Mesendoderm (in vitro differentiated cells): Measurements from ENCODE around the gene ARRB1.
"Not testable (repeated sequence)": the region's sequence is repeated elsewhere in the genome, so short reads cannot be mapped to it uniquely, and the experiment has no call there.

ENCODE experiments used
- DNase-seq: peaks from one replicate; pipeline ENCODE4 v3.0.0; 2013
- H2AK5ac ChIP-seq: 2 replicates; pipeline ENCODE4 v1.6.1; 2013; ENCODE audit warnings: low read length, inconsistent platforms
- H2BK120ac ChIP-seq: 2 replicates; pipeline ENCODE4 v1.6.1; 2013; ENCODE audit warnings: low read depth, mild to moderate bottlenecking, low read length, moderate library complexity, mixed read lengths
- H2BK15ac ChIP-seq: replicated peaks from 2 replicates; pipeline ENCODE4 v1.6.1; 2013; ENCODE audit warnings: low read depth, mild to moderate bottlenecking, moderate library complexity
- H2BK5ac ChIP-seq: 2 replicates; pipeline ENCODE4 v1.6.1; 2013; ENCODE audit warnings: low read length, inconsistent platforms
- H3K18ac ChIP-seq: 2 replicates; pipeline ENCODE4 v1.6.1; 2013; ENCODE audit warnings: mild to moderate bottlenecking, low read length, mixed read lengths
- H3K23ac ChIP-seq: one replicate; pipeline ENCODE4 v1.6.1; 2013; ENCODE audit warnings: low read length
- H3K27ac ChIP-seq: 2 replicates; pipeline ENCODE4 v1.5.1; 2013; ENCODE audit warnings: low read depth, mild to moderate bottlenecking, inconsistent platforms, low read length, moderate library complexity
- H3K27me3 ChIP-seq: 2 replicates; pipeline ENCODE4 v1.6.1; 2013; ENCODE audit warnings: low read length, control low read depth, mild to moderate bottlenecking, inconsistent platforms; ENCODE audit not compliant: insufficient read depth, poor library complexity
- H3K36me3 ChIP-seq: 2 replicates; pipeline ENCODE4 v1.6.1; 2013; ENCODE audit warnings: low read length, inconsistent platforms; ENCODE audit not compliant: control insufficient read depth, insufficient read depth
- H3K4ac ChIP-seq: one replicate; pipeline ENCODE4 v1.6.1; 2013; ENCODE audit warnings: low read depth, mild to moderate bottlenecking, low read length, moderate library complexity
- H3K4me1 ChIP-seq: 2 replicates; pipeline ENCODE4 v1.6.1; 2013; ENCODE audit warnings: low read depth, low read length, inconsistent platforms; ENCODE audit not compliant: control insufficient read depth
- H3K4me2 ChIP-seq: 2 replicates; pipeline ENCODE4 v1.6.1; 2013; ENCODE audit warnings: low read length
- H3K4me3 ChIP-seq: 2 replicates; pipeline ENCODE4 v1.5.1; 2013; ENCODE audit warnings: mild to moderate bottlenecking, low read length
- H3K56ac ChIP-seq: one replicate; pipeline ENCODE4 v1.6.1; 2013; ENCODE audit warnings: low read length
- H3K79me1 ChIP-seq: 2 replicates; pipeline ENCODE4 v1.6.1; 2013; ENCODE audit warnings: low read length, inconsistent platforms
- H3K79me2 ChIP-seq: 2 replicates; pipeline ENCODE4 v1.6.1; 2013; ENCODE audit warnings: mild to moderate bottlenecking, low read length; ENCODE audit not compliant: control insufficient read depth, insufficient read depth
- H3K9ac ChIP-seq: 2 replicates; pipeline ENCODE4 v1.6.1; 2013; ENCODE audit warnings: low read length, inconsistent platforms
- H4K5ac ChIP-seq: one replicate; pipeline ENCODE4 v1.6.1; 2013; ENCODE audit warnings: low read length
- H4K8ac ChIP-seq: one replicate; pipeline ENCODE4 v1.6.1; 2013; ENCODE audit warnings: low read depth, mild to moderate bottlenecking, control low read depth, low read length, moderate library complexity
- whole genome bisulfite sequencing: extraction: QIAGEN DNeasy Blood & Tissue Kit; methylation state at CpG from one replicate; pipeline ENCODE4 v1.1.7; 2013; ENCODE audit warnings: low lambda C conversion rate, missing lambda C conversion rate; ENCODE audit not compliant: insufficient coverage; ENCODE audit errors: extremely low coverage; 5-methylcytosine and 5-hydroxymethylcytosine counted together

Gene ARRB1

GRCh38 chr11:75304941-75305340 lies 46.5 kb downstream of the ARRB1 start:
- H3K4ac ChIP-seq, H2AK5ac ChIP-seq, H2BK15ac ChIP-seq, DNase-seq, H3K4me3 ChIP-seq, H3K4me2 ChIP-seq, H2BK120ac ChIP-seq, H3K18ac ChIP-seq, H4K8ac ChIP-seq, H3K9ac ChIP-seq, H3K27me3 ChIP-seq, H2BK5ac ChIP-seq, H3K36me3 ChIP-seq, H4K5ac ChIP-seq, H3K27ac ChIP-seq, H3K56ac ChIP-seq, H3K23ac ChIP-seq, H3K4me1 ChIP-seq: not testable (repeated sequence)
- Histone ChIP-seq H3K79me2 (peaks cover 11% of the 10 kb centered on the region), H3K79me1 (peaks cover 13% of the 10 kb centered on the region)
- WGBS = no CpG with 5 or more reads among the region's 4 CpGs

GRCh38 chr11:75303544-75304224 lies 47.8 kb downstream of the ARRB1 start:
- peaks cover 11% of the 10 kb centered on the region for H3K79me2 ChIP-seq
- no peak overlapping the region for H4K5ac ChIP-seq
- no peak overlapping the region for H3K23ac ChIP-seq
- peaks cover 4% of the 10 kb centered on the region for H3K4me1 ChIP-seq
- no CpG with 5 or more reads among the region's 10 CpGs for WGBS
- H2BK15ac ChIP-seq = no peak overlapping the region
- H3K4ac ChIP-seq = no peak overlapping the region
- H3K27ac ChIP-seq = no peak overlapping the region
- H3K36me3 ChIP-seq = no peaks in the 10 kb centered on the region
- H3K4me3 ChIP-seq = no peak overlapping the region
- H3K56ac ChIP-seq = peak overlapping the region; percentile 56
- H2AK5ac ChIP-seq = no peak overlapping the region
- H3K4me2 ChIP-seq = no peak overlapping the region
- H2BK5ac ChIP-seq = no peak overlapping the region
- no peak overlapping the region for H4K8ac ChIP-seq
- H2BK120ac ChIP-seq = no peak overlapping the region
- H3K27me3 ChIP-seq = no peaks in the 10 kb centered on the region
- H3K18ac ChIP-seq = no peak overlapping the region
- peaks cover 12% of the 10 kb centered on the region for H3K79me1 ChIP-seq
- no peak for DNase-seq
- H3K9ac ChIP-seq = no peak overlapping the region

- Histone ChIP-seq H3K18ac (no peak overlapping the region), H2BK5ac (no peak overlapping the region), H3K36me3 (no peaks in the 10 kb centered on the region), H3K27ac (no peak overlapping the region), H4K5ac (no peak overlapping the region), H2AK5ac (no peak overlapping the region), H3K4ac (no peak overlapping the region), H3K56ac (no peak overlapping the region), H3K9ac (no peak overlapping the region), H3K79me2 (peaks cover 6% of the 10 kb centered on the region), H3K4me3 (no peak overlapping the region), H2BK15ac (no peak overlapping the region), H3K79me1 (peaks cover 8% of the 10 kb centered on the region), H2BK120ac (no peak overlapping the region), H3K23ac (no peak overlapping the region), H3K4me2 (no peak overlapping the region), H3K27me3 (no peaks in the 10 kb centered on the region), H3K4me1 (peaks cover 4% of the 10 kb centered on the region), H4K8ac (no peak overlapping the region)
- WGBS = no CpG with 5 or more reads among the region's 4 CpGs
- DNase-seq = no peak
These were observed 49.1 kb downstream of the ARRB1 start for GRCh38 chr11:75302371-75302770.

GRCh38 chr11:75301601-75302345 lies 49.7 kb downstream of the ARRB1 start:
- Histone ChIP-seq H2BK5ac (no peak overlapping the region), H3K79me2 (peaks cover 5% of the 10 kb centered on the region), H3K18ac (no peak overlapping the region), H3K4me3 (no peak overlapping the region), H3K4me2 (no peak overlapping the region), H3K79me1 (peaks cover 8% of the 10 kb centered on the region), H3K4ac (no peak overlapping the region), H3K4me1 (peaks cover 4% of the 10 kb centered on the region), H3K36me3 (no peaks in the 10 kb centered on the region), H3K9ac (no peak overlapping the region), H2AK5ac (no peak overlapping the region), H4K5ac (no peak overlapping the region), H2BK15ac (no peak overlapping the region), H3K27me3 (no peaks in the 10 kb centered on the region), H3K23ac (peak overlapping the region; percentile 89), H2BK120ac (no peak overlapping the region), H4K8ac (no peak overlapping the region), H3K56ac (no peak overlapping the region), H3K27ac (no peak overlapping the region)
- WGBS = no CpG with 5 or more reads among the region's 16 CpGs
- no peak for DNase-seq

- Histone ChIP-seq H2BK5ac (no peak overlapping the region), H3K36me3 (no peaks in the 10 kb centered on the region), H3K18ac (no peak overlapping the region), H4K5ac (no peak overlapping the region), H3K23ac (peak overlapping the region; percentile 89), H3K27ac (no peak overlapping the region), H2BK120ac (no peak overlapping the region), H3K4me1 (peaks cover 4% of the 10 kb centered on the region), H3K4me3 (no peak overlapping the region), H3K79me2 (peaks cover 5% of the 10 kb centered on the region), H3K4ac (no peak overlapping the region), H2AK5ac (no peak overlapping the region), H3K56ac (no peak overlapping the region), H4K8ac (no peak overlapping the region), H3K4me2 (no peak overlapping the region), H3K79me1 (peaks cover 8% of the 10 kb centered on the region), H3K9ac (no peak overlapping the region), H3K27me3 (no peaks in the 10 kb centered on the region), H2BK15ac (no peak overlapping the region)
- DNase-seq = no peak
- no CpG with 5 or more reads among the region's 5 CpGs for WGBS
These were observed 50.3 kb downstream of the ARRB1 start for GRCh38 chr11:75301131-75301530.

GRCh38 chr11:75298976-75299260 lies 52.5 kb downstream of the ARRB1 start:
- Histone ChIP-seq H3K4ac (no peak overlapping the region), H3K27me3 (no peaks in the 10 kb centered on the region), H3K27ac (no peak overlapping the region), H2BK15ac (no peak overlapping the region), H4K5ac (no peak overlapping the region), H3K4me1 (peaks cover 2% of the 10 kb centered on the region), H3K18ac (no peak overlapping the region), H2AK5ac (no peak overlapping the region), H3K79me2 (peaks cover 3% of the 10 kb centered on the region), H3K36me3 (no peaks in the 10 kb centered on the region), H3K79me1 (peaks cover 3% of the 10 kb centered on the region), H3K23ac (no peak overlapping the region), H3K56ac (no peak overlapping the region), H3K9ac (no peak overlapping the region), H4K8ac (no peak overlapping the region), H3K4me3 (no peak overlapping the region), H2BK5ac (no peak overlapping the region), H3K4me2 (no peak overlapping the region), H2BK120ac (no peak overlapping the region)
- DNase-seq = no peak
